GM18868 (cell line): ENCODE measurements around the gene IGSF3.

ENCODE experiments used
- ATAC-seq: cut with Tn5 transposase; IDR thresholded peaks from one replicate; pipeline ENCODE4 v1.9.1; 2021; ENCODE audit warnings: mild to moderate bottlenecking, moderate library complexity; ENCODE audit not compliant: unreplicated experiment

IGSF3 gene

GRCh38 chr1:116686723-116687352 lies 19.3 kb upstream of the IGSF3 start:
- no peak for ATAC-seq

GRCh38 chr1:116686175-116686574 lies 18.6 kb upstream of the IGSF3 start:
- no peak for ATAC-seq

GRCh38 chr1:116684575-116684974 lies 17.0 kb upstream of the IGSF3 start:
- ATAC-seq, result no peak

DNA sequence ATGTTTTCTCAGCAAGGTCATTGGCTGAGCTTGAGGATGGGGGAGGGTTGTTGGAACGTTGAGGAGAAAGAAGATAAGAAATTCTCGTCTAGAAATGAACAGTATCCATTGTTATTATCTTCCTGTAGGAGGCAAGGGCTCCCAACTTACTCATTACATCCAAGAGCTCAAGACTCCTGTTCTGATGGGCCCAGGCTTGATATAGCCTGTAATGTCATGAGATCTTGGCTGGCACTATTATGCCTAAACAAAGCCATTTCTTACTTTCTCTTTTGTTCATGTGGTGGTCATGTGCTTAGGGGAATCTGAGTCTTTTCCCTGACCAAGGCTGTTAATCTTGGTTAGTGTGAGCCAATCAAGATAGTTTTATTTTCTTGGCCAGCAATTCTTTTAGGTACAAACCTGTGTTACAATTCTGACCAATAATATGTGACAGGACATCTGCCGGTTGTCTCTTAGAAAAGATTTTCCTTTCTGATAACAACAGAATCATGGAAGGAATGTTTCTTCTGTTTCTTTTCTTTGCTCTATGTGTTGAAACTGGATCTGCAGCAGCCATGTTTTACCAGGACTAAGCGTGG lies 15.2 kb upstream of the IGSF3 start:
- no peak for ATAC-seq

GRCh38 chr1:116681343-116681899 lies 13.9 kb upstream of the IGSF3 start:
- ATAC-seq, result no peak

DNA sequence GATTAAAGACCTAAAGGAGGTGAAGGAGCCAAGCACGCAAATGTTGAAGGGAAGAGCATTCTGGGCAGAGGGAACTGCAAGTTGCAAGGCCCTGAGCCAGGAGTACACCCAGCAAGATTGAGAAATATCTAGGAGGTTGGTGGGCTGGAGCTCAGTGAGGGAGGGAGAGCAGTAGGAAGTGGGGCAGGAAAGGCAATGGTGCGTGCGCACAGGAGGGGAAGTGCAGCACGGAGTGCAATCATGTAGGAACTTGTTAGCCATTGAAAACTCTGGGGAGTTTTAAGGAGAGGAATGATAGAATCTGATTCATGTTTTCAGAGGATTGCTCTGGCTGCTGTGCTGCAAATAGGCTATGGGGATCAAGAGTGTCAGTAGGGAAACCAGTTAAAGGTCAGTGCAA lies 13.2 kb upstream of the IGSF3 start:
- no peak for ATAC-seq

DNA sequence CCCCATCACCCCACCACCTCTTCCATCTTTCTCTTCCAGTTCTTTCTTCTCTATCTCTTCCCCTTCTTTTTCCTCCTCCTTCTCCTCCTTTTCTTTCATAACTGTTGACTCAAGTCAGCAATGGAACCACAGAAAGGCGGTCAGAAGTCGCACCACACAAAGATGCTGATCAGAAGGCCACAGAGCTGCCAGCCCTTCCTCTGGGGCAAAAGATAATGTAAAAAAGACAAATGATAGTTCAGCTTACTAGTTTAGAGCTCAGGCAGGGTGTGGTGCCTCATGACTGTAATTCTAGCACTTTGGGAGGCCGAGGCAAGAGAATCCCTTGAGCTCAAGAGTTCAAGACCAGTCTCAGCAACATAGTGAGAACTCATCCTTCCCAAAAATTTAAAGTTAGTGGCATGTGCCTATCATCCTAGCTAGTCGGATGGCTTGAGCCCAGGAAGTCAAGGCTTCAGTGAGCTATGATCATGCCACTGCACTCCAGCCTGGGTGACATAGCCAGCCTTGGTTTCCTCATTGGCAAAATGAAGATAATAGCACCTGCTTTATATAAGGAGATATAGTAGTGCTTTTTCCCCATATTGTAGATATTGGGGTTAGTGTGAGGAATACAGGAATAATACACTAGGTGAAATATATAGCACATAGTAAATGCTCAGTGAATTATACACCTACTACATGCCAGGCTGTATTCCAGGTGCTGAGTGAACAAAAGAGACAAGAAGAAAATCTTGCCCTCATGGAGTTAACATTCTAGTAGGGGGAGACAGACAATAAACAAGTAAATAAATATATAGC lies 12.5 kb upstream of the IGSF3 start:
- no peak for ATAC-seq

DNA sequence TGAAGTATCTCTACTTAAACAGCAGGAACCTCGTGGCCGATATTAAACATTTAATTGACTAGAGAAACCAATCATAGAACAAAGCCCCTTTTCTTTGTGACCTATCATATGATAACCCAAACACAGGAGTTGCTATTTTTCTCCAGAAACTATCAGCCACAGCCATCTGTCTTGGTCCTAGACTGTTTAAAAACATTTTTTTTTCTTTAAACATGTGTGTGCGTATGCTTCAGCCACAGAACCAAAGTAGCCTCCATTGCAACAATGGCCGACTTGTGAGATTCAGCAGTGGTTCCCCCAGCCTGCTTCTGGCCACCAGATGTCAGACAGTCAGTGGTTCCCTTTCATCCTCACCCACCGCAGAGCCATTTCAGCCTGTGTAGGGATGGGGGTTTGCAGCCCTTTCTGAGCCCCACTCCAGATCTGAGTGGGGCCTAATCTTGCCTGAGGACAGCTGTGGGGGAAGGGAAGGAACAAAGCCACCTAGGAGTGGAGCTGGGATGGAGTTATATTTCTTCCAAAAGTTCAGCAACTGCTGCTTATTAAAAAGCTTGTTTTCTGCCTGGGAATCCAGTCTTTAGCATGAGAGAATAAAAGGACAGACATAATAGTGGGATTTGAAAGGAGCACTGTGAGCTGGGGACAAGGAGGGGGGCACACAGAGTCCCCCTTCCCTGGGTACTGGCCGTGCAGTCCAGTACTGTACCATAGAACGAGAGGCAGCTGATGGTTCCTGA lies 11.7 kb upstream of the IGSF3 start:
- no peak for ATAC-seq

DNA sequence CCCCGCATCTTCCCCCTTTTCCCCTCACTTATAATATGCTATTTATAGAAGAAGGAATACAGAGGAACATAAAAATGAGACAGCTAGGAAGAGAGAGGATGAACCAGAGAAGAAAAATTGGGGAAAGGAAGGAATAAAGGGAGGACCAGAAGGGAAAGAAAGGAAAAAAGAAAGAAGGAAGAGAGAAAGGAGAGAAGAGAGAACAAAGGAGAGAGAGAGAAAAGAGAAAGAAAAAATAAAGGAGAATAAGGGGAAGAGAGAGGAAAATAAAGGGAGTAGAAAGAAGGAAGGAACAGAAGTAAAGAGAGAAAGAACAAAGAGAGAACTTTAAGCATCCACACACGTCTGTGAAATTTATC lies 11.2 kb upstream of the IGSF3 start:
- ATAC-seq, result no peak

- no peak for ATAC-seq
Measured at GRCh38 chr1:116677474-116678062, 10.0 kb upstream of the IGSF3 start.

- ATAC-seq, result no peak
Measured at GRCh38 chr1:116676291-116676690, 8.8 kb upstream of the IGSF3 start.

DNA sequence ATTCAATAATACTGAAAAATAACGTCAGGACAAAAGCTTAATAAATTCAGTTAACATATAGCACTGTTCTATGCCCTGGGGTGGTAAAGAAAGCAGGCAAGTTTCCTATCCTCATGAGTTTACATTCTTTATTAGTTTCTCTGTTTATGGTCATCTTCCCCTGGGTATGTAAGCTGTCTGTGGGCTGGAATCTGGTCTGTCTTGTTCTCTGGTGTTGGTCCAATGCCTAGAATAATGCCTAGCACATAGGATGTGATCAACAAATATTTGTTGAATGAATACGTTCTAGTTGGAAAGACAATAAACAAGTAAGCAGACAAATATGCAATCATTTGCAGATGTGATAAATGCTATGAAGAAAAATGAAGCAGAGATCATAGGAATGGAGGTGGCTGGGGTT lies 7.2 kb upstream of the IGSF3 start:
- ATAC-seq, result no peak

DNA sequence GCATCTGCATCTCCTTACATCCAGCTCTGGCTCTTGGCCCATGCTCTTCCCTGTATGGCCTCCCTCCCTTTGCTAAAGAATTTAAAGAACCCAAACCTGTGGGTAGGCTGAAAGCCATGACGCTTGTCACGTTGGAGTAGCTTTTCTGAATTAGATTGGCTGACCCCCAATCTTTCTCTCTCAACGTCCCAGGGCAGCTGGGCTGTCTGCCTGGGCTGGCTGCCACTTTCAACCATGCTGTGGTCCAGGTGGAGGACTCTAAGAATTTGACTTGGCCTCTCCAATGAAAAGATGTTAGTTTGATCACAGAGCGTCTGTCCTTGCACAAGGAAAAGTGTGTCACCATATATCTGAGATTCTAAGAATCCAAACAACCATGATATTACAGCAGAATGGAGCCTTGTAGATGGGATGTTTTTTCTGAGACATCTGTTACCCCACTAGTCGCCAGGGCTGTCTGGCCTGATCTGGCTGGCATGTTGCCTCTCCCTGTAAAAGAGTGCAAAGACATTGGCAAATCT lies 6.5 kb upstream of the IGSF3 start:
- ATAC-seq, result no peak

- ATAC-seq, result no peak
Measured at GRCh38 chr1:116671912-116672311, 4.4 kb upstream of the IGSF3 start.

GRCh38 chr1:116671072-116671760 lies 3.7 kb upstream of the IGSF3 start:
- ATAC-seq, result no peak

GRCh38 chr1:116668277-116668676 lies 744 bp upstream of the IGSF3 start:
- ATAC-seq, result no peak

- peak; percentile 24 for ATAC-seq
Measured at GRCh38 chr1:116667078-116667574, 407 bp downstream of the IGSF3 start.

GRCh38 chr1:116666187-116667077 lies 1.1 kb downstream of the IGSF3 start:
- no peak for ATAC-seq

- ATAC-seq, result no peak
Measured at GRCh38 chr1:116664978-116665371, 2.6 kb downstream of the IGSF3 start.
